ENCODE measurements around the gene ITSN2.

The ITSN2 gene

DNA sequence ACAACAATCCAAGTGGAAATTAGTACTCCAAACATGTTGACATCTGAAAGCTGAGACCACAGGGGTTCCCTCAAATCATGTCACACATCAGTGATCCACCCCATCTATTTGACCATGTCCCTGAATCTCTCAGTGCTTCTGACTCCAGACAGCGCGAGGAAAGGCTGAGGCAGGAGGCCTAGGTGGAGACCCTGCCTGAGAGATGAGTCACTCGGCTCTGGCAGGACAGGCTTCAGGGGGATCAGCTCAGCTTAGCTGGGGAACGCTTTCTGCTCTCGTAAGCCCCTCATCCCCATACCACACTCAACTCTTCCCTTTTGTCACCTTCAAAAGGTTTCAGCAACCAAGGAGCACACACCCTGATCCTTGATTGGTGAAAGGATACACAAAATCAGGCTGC is 191.3 kb downstream of the ITSN2 start:
- no peak for DNase-seq

DNA sequence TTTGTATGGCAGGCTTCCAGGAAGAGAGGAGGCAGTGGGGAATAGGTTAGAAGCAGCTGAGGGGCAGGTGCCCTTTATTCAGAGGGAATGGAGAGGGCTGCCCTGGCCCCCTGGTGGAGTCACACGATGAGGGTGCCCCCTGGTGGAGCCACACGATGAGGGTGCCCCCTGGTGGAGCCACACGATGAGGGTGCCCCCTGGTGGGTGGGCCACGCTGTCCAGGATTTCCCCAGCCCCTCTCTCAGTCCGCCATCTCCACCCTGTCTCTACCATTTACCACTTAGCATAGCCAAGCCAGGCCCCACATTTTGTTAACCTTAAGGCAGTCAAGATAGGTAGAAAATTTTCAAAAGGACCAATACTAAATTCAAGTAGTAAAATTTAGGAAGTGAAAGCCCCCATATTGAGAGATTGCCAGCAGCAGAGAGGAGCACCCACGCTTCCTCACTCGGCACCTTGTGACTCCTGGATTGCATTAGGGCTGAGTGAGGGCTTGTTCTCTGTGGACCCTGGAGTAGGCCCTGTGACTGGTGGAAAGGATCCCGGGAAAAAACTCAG is 195.8 kb downstream of the ITSN2 start:
- DNase-seq, result peak; percentile 29

GRCh38 chr2:24163601-24164000 is 196.7 kb downstream of the ITSN2 start:
- DNase-seq, result no peak

GRCh38 chr2:24163186-24163585 is 197.2 kb downstream of the ITSN2 start:
- no peak for DNase-seq

- no peak for DNase-seq
Observed at GRCh38 chr2:24162494-24162893, 197.8 kb downstream of the ITSN2 start.

GRCh38 chr2:24160761-24161160 is 199.6 kb downstream of the ITSN2 start:
- no peak for DNase-seq

DNA sequence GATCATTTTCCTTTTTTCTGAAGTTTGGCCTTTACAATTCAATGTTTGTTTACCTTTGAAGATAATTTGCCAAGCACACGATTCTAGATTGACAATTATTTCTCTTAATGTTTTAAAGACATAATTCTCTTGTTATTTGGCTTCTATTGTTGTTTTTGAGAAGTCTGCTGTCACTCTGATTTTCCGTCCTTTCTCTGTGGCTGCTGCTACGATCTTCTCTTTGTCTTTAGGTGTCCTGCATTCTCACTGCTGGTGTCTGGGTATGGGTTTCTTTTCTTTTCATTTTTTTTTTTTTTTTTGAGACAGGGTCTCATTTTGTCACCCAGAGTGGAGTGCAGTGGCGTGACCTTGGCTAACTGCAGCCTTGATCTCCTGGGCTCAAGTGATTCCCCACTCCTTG is 200.6 kb downstream of the ITSN2 start:
- DNase-seq, result no peak

DNA sequence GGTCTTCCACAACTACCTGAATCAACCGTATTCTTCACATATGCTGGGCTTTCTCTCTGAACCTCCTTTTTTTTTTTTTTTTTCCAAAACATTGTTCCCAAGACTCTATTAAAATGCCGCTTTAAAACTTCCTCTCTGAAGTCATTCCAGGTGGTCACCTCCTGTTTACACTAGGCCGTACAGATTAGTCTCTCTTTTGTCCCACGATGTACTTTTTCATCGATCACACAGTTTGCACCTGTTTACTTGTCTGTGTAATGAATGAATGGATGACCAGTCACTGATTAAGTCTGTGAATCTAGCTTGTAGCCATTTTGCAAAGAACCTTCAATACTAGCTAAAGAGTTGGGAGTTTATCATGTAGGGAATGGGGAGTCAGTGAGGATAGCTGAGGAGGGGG is 202.2 kb downstream of the ITSN2 start:
- no peak for DNase-seq

DNA sequence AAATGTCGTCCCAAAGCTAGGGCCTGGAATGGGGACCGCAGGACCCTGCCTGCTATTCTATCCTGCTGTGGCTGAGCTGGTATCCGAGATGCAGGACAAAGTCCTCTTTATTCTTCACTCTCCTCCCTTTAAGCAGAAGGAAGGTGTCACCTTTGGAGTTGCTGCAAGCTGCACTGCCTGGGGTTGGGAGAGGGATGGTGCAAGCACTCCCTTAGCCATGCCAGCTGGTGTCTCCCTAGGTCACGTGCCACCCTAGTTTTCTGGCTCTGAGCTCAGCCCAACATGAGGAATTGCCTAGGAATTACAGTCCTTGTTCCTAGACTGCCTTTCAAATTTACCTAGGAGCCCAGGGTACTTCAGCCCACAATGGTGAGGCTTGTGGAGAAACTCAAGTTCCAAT is 206.9 kb downstream of the ITSN2 start:
- no peak for DNase-seq

Data from CD4-positive, alpha-beta T cell treated with Interleukin-12 subunit alpha and Interleukin-12 subunit beta, for 1 hour (primary cell).